Ectodermal cell (in vitro differentiated cells): ENCODE results near the gene EFL1.

Experiments used
- H3K27ac ChIP-seq: 2 replicates; pipeline ENCODE4 v1.7.0; 2013; ENCODE audit warnings: mild to moderate bottlenecking, low read depth, low read length; ENCODE audit not compliant: insufficient read depth, poor library complexity, severe bottlenecking
- H3K27me3 ChIP-seq: 2 replicates; pipeline ENCODE4 v1.7.0; 2013; ENCODE audit warnings: mild to moderate bottlenecking, low read length; ENCODE audit not compliant: insufficient read depth, control insufficient read depth, poor library complexity, severe bottlenecking
- H3K36me3 ChIP-seq: one replicate; pipeline ENCODE4 v1.7.0; 2013; ENCODE audit warnings: low read length; ENCODE audit not compliant: control insufficient read depth, insufficient read depth
- H3K4me1 ChIP-seq: one replicate; pipeline ENCODE4 v1.7.0; 2013; ENCODE audit warnings: low read length; ENCODE audit not compliant: control insufficient read depth, insufficient read depth
- H3K4me3 ChIP-seq: 2 replicates; pipeline ENCODE4 v1.7.0; 2013; ENCODE audit warnings: low read depth, low read length, control low read depth; ENCODE audit not compliant: insufficient read depth
- H3K9me3 ChIP-seq: 2 replicates; pipeline ENCODE4 v1.7.0; 2013; ENCODE audit warnings: mild to moderate bottlenecking, low read length, moderate library complexity; ENCODE audit not compliant: control insufficient read depth
- WGBS, 2 experiments: methylation state at CpG; one replicate each; pipeline ENCODE4 v1.1.7; 2013; ENCODE audit warnings: missing lambda C conversion rate in 2 of 2; 5-methylcytosine and 5-hydroxymethylcytosine counted together

The EFL1 gene

DNA sequence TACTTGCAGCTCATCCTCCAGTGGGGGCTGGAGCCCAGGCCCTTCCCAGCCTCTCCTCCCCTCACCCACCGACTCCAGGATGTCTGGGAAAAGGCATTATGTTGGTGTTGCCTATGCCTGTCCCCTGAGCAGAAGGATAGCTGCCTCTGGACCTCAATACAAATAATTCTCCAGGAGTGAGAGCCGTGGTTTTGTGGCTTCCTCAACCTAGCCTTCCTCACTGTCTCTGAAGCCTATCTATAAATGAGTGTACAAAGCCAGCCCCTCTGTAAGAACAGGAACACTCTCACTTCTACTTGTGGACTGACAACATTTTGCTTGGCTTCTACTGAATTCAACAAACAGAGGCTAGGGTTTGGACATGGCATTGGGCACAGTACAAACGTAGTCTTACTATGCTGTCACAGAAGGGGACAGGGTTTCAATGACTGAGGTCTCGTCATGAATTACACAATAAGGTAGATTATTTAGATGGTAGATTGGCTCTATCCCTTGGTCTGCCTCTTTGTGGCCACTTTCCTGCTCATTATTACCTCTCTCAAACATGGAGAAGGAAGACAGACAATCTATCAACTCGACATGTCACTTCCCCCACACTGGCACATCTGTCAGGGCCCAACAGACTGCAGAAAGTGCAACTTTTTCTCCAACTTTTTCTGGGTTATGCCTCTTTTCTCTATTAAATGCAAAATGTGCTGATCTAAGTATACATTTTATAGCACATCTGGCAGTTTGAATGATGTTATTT is 134.0 kb downstream of the EFL1 start:
- H3K27ac ChIP-seq: no peak overlapping the region
- 82 to 83% methylated on average over 5 of the region's 5 CpGs for WGBS, 2 experiments
- H3K4me3 ChIP-seq: no peak overlapping the region
- H3K9me3 ChIP-seq: no peaks in the 10 kb centered on the region
- no peaks in the 10 kb centered on the region for H3K4me1 ChIP-seq
- no peaks in the 10 kb centered on the region for H3K27me3 ChIP-seq
- H3K36me3 ChIP-seq: no peaks in the 10 kb centered on the region

DNA sequence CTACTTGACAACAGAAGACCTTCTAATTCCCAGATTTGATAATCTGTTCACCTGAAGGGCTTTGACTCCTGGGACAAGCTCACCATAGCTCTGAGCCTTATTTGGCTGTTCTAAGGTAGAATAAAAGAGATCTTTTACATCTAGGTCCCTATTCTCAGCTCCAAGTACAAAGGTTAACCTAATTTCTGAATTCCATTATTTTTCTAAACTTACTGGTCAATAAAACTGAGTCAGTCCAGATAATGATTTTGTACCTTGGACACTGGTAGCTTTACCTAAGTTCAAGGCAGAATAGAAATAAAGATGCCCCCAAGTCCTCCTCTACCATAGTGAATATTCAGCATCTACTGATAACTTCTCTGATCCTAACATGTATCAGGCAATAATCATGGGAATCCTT is 135.0 kb downstream of the EFL1 start:
- Histone ChIP-seq H3K36me3 (no peaks in the 10 kb centered on the region), H3K27ac (no peak overlapping the region)

DNA sequence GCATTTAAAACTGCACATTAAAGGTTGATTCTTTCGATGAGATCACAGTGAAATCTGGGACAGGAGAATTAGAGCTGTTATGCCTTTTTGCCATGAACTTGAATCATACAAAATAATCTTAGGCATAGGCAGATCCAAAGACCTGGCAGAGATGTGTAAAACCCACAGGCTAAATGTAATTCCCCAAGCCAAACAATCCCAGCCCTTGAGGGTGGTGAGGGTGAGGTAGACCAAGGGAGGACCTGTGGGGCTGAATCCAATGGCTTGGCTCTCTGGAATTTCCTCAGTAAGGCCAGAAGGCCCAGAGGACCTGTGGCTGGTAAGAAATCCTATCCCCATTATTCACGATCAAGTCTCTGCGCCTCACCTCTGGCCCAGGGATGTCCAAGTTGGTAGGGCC is 136.2 kb downstream of the EFL1 start:
- 95 to 99% methylated on average over 3 of the region's 3 CpGs for WGBS, 2 experiments

More for the DNA sequence above, 135.0 kb downstream of the EFL1 start:
- Histone ChIP-seq H3K9me3 (no peaks in the 10 kb centered on the region), H3K4me1 (no peaks in the 10 kb centered on the region), H3K4me3 (no peak overlapping the region), H3K27me3 (no peaks in the 10 kb centered on the region)

DNA sequence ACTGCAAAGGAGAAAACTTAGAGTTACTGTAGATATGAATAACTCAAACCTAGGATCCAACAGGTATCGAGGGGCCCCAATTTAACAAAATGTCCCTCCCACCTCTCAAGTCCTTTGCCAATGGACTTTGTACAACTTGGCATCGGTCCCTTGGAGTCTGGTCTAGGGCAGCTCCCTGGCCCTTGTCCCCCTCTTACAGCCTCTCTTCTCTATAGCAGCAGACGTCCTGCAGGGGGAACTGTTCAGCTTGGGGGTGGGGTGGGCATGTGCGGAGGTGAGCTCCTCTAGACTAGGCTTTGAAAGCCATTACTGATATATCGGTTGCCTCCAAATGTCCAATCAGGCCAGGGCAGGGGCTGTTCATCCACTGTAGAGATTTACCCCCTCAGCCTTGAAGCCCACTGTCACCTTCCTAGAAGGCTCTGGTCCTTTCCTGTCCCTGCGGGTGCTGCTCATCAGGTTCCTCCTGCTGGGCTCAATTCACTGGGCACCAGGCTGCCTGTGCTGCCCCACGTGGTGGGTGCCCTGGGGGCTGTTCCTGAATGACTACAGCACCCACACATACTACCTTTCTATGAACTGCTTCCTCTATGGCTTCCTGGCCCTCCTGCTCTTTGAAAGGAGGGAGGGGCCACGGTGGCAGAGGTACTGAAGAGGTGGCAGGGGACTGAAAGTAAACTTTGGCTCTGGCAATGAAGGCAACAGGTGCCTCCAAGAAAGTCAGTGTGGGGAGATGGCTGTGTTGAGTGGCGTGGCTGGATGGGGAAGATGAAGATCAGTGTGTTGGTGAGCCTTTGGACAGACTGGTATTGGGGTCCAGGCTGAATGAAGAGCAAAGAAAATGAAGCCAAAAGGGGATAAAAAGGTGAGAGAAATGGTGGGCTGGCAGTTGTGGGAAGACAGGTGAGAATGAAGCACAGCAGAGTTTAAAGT is 137.9 kb downstream of the EFL1 start:
- no peaks in the 10 kb centered on the region for H3K27me3 ChIP-seq
- no peak overlapping the region for H3K27ac ChIP-seq
- H3K9me3 ChIP-seq: no peaks in the 10 kb centered on the region
- H3K36me3 ChIP-seq: no peaks in the 10 kb centered on the region
- 90 to 92% methylated on average over 9 of the region's 9 CpGs for WGBS, 2 experiments
- H3K4me1 ChIP-seq: no peaks in the 10 kb centered on the region
- no peak overlapping the region for H3K4me3 ChIP-seq

More for the DNA sequence above, 136.2 kb downstream of the EFL1 start:
- Histone ChIP-seq H3K9me3 (no peaks in the 10 kb centered on the region), H3K27ac (no peak overlapping the region), H3K27me3 (no peaks in the 10 kb centered on the region), H3K4me1 (no peaks in the 10 kb centered on the region), H3K4me3 (no peak overlapping the region), H3K36me3 (no peaks in the 10 kb centered on the region)

DNA sequence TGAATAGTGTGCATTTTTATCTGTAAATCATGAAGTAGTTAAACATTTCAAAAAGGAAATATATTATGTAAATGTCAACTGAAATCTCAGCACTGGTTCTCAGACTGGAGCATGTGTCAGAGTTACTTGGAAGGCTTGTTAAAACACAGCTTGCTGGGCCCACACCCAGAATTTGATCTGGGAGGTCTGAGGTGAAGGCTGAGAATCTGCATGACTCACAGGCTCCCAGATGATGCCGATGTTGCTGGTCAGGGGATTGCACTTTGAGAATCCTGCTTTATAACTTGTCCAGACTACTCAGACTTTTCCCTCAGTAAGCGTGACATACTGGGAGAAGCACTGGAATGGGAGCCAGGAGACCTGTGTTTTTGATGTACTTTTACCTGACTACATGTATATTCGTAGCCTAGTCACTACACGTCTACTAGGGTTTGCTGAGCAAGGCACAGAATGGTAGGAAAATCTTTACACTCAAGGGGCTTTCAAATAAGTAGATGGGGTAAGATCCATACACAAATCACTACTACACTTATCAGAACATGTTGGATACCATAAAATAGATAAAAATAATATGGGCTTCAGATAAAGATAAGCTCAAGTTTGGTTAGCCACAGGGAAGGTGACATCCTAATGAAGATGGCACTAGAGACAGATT is 139.7 kb downstream of the EFL1 start:
- no peaks in the 10 kb centered on the region for H3K36me3 ChIP-seq
- WGBS, 2 experiments: 92 to 98% methylated on average over 3 to 4 of the region's 4 CpGs
- no peaks in the 10 kb centered on the region for H3K27me3 ChIP-seq
- no peaks in the 10 kb centered on the region for H3K4me1 ChIP-seq
- no peaks in the 10 kb centered on the region for H3K9me3 ChIP-seq
- H3K4me3 ChIP-seq: no peak overlapping the region
- no peak overlapping the region for H3K27ac ChIP-seq

GRCh38 chr15:82118040-82118439 is 144.5 kb downstream of the EFL1 start:
- H3K9me3 ChIP-seq: no peaks in the 10 kb centered on the region
- H3K27ac ChIP-seq: no peak overlapping the region
- no peaks in the 10 kb centered on the region for H3K4me1 ChIP-seq
- 73 to 78% methylated on average over 3 of the region's 3 CpGs for whole genome bisulfite sequencing, 2 experiments
- no peak overlapping the region for H3K4me3 ChIP-seq
- H3K36me3 ChIP-seq: no peaks in the 10 kb centered on the region
- H3K27me3 ChIP-seq: no peaks in the 10 kb centered on the region

DNA sequence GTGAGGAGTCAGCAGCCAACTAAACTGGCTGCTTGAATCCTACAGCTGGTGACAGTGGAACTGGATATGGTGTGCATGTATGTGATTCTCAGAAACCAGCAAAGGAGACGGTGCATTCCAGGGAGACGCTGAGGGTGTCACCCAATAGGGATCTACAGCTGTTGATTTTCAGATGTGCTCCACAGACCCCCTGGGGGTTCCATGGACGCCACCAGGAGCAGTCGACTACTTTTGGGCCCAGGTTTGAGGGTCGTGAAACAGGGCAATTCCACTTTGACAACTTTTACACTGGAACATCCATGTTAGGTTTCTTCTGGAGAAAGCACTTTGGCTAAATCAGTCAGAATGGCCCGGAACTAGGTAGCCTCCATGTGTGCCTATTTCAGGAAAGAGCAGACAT is 145.2 kb downstream of the EFL1 start:
- Histone ChIP-seq H3K4me3 (no peak overlapping the region), H3K36me3 (no peaks in the 10 kb centered on the region), H3K27me3 (no peaks in the 10 kb centered on the region), H3K27ac (no peak overlapping the region), H3K4me1 (no peaks in the 10 kb centered on the region), H3K9me3 (no peaks in the 10 kb centered on the region)
- 92 to 96% methylated on average over 6 of the region's 6 CpGs for WGBS, 2 experiments

DNA sequence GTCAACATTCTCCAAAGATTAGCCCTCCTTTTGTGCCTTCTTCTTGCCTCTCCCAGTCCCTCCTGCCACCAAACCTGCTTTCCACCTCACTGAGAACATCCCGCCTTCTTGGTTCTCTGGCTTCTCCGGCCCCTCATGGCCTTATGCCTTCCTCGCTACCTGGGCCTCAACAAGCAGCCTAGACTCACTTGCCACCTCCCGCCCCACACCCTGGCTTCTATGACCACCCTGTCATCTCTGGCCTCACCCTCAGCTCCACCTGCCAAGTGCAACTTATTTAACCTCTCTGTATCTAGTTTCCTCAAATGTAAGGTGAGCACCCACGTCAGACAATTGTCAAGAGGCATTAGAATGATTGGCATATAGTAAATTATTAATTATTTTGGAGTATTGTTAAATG is 147.9 kb downstream of the EFL1 start:
- Histone ChIP-seq H3K27ac (no peak overlapping the region), H3K4me1 (no peaks in the 10 kb centered on the region)
- 93 to 97% methylated on average over 5 of the region's 5 CpGs for WGBS, 2 experiments

DNA sequence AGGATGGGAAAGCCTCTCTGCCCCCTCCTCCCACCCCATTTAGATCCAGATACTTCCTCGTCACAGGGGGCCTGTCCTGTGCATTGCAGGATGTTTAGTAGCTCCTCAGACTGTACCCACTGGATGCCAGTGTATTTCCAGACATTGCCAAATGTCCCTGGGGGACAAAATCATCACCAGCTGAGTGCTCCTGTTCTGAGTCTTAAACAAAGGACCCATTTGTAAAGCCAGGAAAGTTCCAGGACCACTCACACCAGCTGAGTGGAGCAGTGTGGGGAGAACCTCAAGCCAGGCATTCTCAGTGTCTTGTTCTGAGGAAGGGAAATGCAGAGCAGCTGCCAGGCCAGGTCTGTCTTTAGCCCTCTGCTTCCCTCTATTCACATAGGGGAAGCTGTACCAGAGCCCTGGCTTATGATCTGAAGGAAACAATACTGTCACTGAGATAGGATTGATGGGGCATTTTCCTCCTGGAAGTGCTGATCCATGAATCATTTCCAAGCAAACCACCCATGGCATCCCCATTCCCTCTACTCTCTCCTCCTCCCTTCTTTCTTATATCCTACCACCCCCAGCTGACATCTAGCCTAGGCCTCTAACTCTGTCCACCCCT is 149.3 kb downstream of the EFL1 start:
- Histone ChIP-seq H3K36me3 (no peaks in the 10 kb centered on the region), H3K27me3 (no peaks in the 10 kb centered on the region), H3K27ac (no peak overlapping the region), H3K4me3 (no peak overlapping the region), H3K4me1 (no peaks in the 10 kb centered on the region), H3K9me3 (no peaks in the 10 kb centered on the region)
- 91 to 92% methylated on average over 1 of the region's 1 CpG for WGBS, 2 experiments

More for the DNA sequence above, 147.9 kb downstream of the EFL1 start:
- Histone ChIP-seq H3K4me3 (no peak overlapping the region), H3K9me3 (no peaks in the 10 kb centered on the region), H3K27me3 (no peaks in the 10 kb centered on the region), H3K36me3 (no peaks in the 10 kb centered on the region)
